HepG2 (cell line): ENCODE results near the gene MTHFD1L. TPM values are rescaled to one million over a fixed set of nuclear protein-coding genes. Genes with fewer than 3 reads are reported as not detected.

Source experiments
- ARNT ChIP-seq: fragments of 450-650 bp; IDR thresholded peaks from 2 replicates; pipeline ENCODE4 v1.6.1; 2017
- DRAP1 ChIP-seq: IDR thresholded peaks from 2 replicates; pipeline ENCODE4 v1.6.1; 2016; ENCODE audit warnings: missing genetic modification reagents, missing compliant biosample characterization
- EP300 ChIP-seq, 3 experiments: sonication (generic) in 1 of 3; formaldehyde crosslinking in 1 of 3; IDR thresholded peaks; 2 replicates each; pipeline versions ENCODE4 v1.5.1 to v1.6.1; 2011 to 2020; ENCODE audit warnings: low read depth in 2 of 3, low read length in 2 of 3, borderline replicate concordance in 1 of 3, improper control_type of control experiment in 1 of 3, mild to moderate bottlenecking in 1 of 3, missing genetic modification reagents in 1 of 3, moderate library complexity in 1 of 3
- FLYWCH1 ChIP-seq: sonication (generic); formaldehyde crosslinking; IDR thresholded peaks from 2 replicates; pipeline ENCODE4 v1.8.1; 2023; ENCODE audit warnings: mild to moderate bottlenecking, missing genetic modification reagents
- GATAD2A ChIP-seq: IDR thresholded peaks from 2 replicates; pipeline ENCODE4 v1.6.1; 2016
- HOXA5 ChIP-seq: sonication (generic); formaldehyde crosslinking; IDR thresholded peaks from 2 replicates; pipeline ENCODE4 v1.4.0; 2020; ENCODE audit warnings: missing genetic modification reagents
- MAFF ChIP-seq: IDR thresholded peaks from 2 replicates; pipeline ENCODE4 v1.6.1; 2011; ENCODE audit warnings: low read depth, low read length, improper control_type of control experiment
- MAFG ChIP-seq: sonication (generic); formaldehyde crosslinking; IDR thresholded peaks from 2 replicates; pipeline ENCODE4 v1.5.1; 2020; ENCODE audit warnings: mild to moderate bottlenecking, missing genetic modification reagents
- MED13 ChIP-seq: sonication (generic); formaldehyde crosslinking; IDR thresholded peaks from 2 replicates; pipeline ENCODE4 v1.5.0; 2020; ENCODE audit warnings: missing genetic modification reagents
- PBX2 ChIP-seq: IDR thresholded peaks from 2 replicates; pipeline ENCODE4 v1.6.1; 2016; ENCODE audit warnings: control low read depth
- PCBP1 ChIP-seq: fragments of 200-400 bp; formaldehyde crosslinking; IDR thresholded peaks from 2 replicates; pipeline ENCODE4 v1.6.1; 2017; ENCODE audit warnings: mild to moderate bottlenecking, low read depth, low read length, borderline replicate concordance
- POGK ChIP-seq: sonication (generic); formaldehyde crosslinking; conservative IDR thresholded peaks from 2 replicates; pipeline ENCODE4 v1.8.0; 2022; ENCODE audit warnings: mild to moderate bottlenecking, moderate library complexity, missing genetic modification reagents
- POLR2A ChIP-seq, 2 experiments: IDR thresholded peaks; 2 replicates each; pipeline ENCODE4 v1.6.1; 2011; ENCODE audit warnings: low read depth in 2 of 2, low read length in 2 of 2, mild to moderate bottlenecking in 1 of 2, moderate library complexity in 1 of 2; ENCODE audit not compliant: insufficient read depth in 1 of 2
- PTBP1 ChIP-seq: fragments of 200-400 bp; formaldehyde crosslinking; IDR thresholded peaks from 2 replicates; pipeline ENCODE4 v1.6.1; 2018; ENCODE audit warnings: low read length, low read depth; ENCODE audit not compliant: poor library complexity, severe bottlenecking
- RBM22 ChIP-seq: fragments of 200-400 bp; formaldehyde crosslinking; optimal IDR thresholded peaks from 2 replicates; pipeline ENCODE3; 2017; ENCODE audit warnings: mild to moderate bottlenecking, low read length, moderate library complexity
- TAF15 ChIP-seq: fragments of 200-400 bp; formaldehyde crosslinking; IDR thresholded peaks from one replicate; pipeline ENCODE4 v1.6.1; 2018; ENCODE audit warnings: mild to moderate bottlenecking, low read depth, low read length; ENCODE audit not compliant: poor library complexity, severe bottlenecking
- TEAD3 ChIP-seq: optimal IDR thresholded peaks from 2 replicates; pipeline ENCODE3; 2016; ENCODE audit warnings: borderline replicate concordance
- ZNF264 ChIP-seq: sonication (generic); formaldehyde crosslinking; IDR thresholded peaks from 2 replicates; pipeline ENCODE4 v1.4.0; 2020; ENCODE audit warnings: missing genetic modification reagents
- ZNF280D ChIP-seq: sonication (generic); formaldehyde crosslinking; IDR thresholded peaks from 2 replicates; pipeline ENCODE4 v1.5.1; 2020; ENCODE audit warnings: mild to moderate bottlenecking, missing genetic modification reagents
- ZNF326 ChIP-seq: sonication (generic); formaldehyde crosslinking; IDR thresholded peaks from 2 replicates; pipeline ENCODE4 v1.4.0; 2020; ENCODE audit warnings: missing genetic modification reagents, borderline replicate concordance
- ZNF607 ChIP-seq: sonication (generic); formaldehyde crosslinking; IDR thresholded peaks from 2 replicates; pipeline ENCODE4 v1.5.1; 2020; ENCODE audit warnings: missing genetic modification reagents, mild to moderate bottlenecking, borderline replicate concordance
- ZNF674 ChIP-seq: sonication (generic); formaldehyde crosslinking; IDR thresholded peaks from 2 replicates; pipeline ENCODE4 v1.5.0; 2020; ENCODE audit warnings: low read depth, mild to moderate bottlenecking, missing genetic modification reagents
- ZNF691 ChIP-seq: sonication (generic); formaldehyde crosslinking; IDR thresholded peaks from 2 replicates; pipeline ENCODE4 v1.4.0; 2020; ENCODE audit warnings: missing genetic modification reagents, low read depth, mild to moderate bottlenecking, borderline replicate concordance
- ZSCAN22 ChIP-seq: sonication (generic); formaldehyde crosslinking; IDR thresholded peaks from 2 replicates; pipeline ENCODE4 v1.4.0; 2020; ENCODE audit warnings: mild to moderate bottlenecking, missing genetic modification reagents
- polyA plus RNA-seq, 8 experiments: library from polyadenylated mRNA; depleted of rRNA in 3 of 8; stranded (reverse) in 7 of 8; unstranded in 1 of 8; fragments of >200 nt; fragmentation: Illumina TruSeq in 4 of 8; extraction: Trizol in 4 of 8; gene quantifications; 2 replicates each; pipeline versions ENCODE4 v1.2.1 to v1.2.3, GENCODE V29; 2011 to 2016; ENCODE audit warnings: low read depth in 4 of 8, missing spikeins in 1 of 8, mixed read lengths in 1 of 8; ENCODE audit not compliant: insufficient read depth in 1 of 8
- total RNA-seq, 5 experiments: library from RNA; depleted of rRNA; stranded (reverse); fragments of >200 nt; fragmentation: Illumina TruSeq; extraction: Trizol; gene quantifications; 2 replicates each; pipeline ENCODE4 v1.2.3, GENCODE V29; 2016; ENCODE audit warnings: low read depth in 1 of 5

The MTHFD1L gene
- total and polyA plus RNA-seq, 2 of the 13 experiments (the other 11 are each of a cell fraction or from before 2014, with no cell fraction given): 24.0 to 39.6 TPM

GRCh38 chr6:151069641-151070040, 204.1 kb downstream of the MTHFD1L start (continued):
- no peak for TF ChIP-seq EP300 (IDR thresholded peaks at IDR 0.05; ENCODE audit: low read depth in 2 of 2, low read length in 2 of 2)
- no peak for TF ChIP-seq EP300 (CRISPR knock-in tag; IDR thresholded peaks at IDR 0.05; ENCODE audit: borderline replicate concordance)
- TF ChIP-seq ZNF326: no peak
- TF ChIP-seq ZNF264 (CRISPR knock-in tag): no peak
- no peak for TF ChIP-seq PCBP1
- TF ChIP-seq FLYWCH1 (CRISPR knock-in tag): no peak
- TF ChIP-seq ZNF280D (CRISPR knock-in tag): no peak
- no peak for TF ChIP-seq ARNT
- no peak for TF ChIP-seq POGK (CRISPR knock-in tag)
- no peak for TF ChIP-seq TAF15
- TF ChIP-seq RBM22: no peak
- no peak for TF ChIP-seq ZNF691
- TF ChIP-seq ZSCAN22 (CRISPR knock-in tag): no peak
- TF ChIP-seq MAFG: no peak
- no peak for TF ChIP-seq MED13 (CRISPR knock-in tag)
- TF ChIP-seq POLR2A (IDR thresholded peaks at IDR 0.05; ENCODE audit: insufficient read depth in 1 of 2, low read depth in 2 of 2, low read length in 2 of 2): no peak
- TF ChIP-seq HOXA5 (CRISPR knock-in tag): no peak
- peak; percentile 42 for TF ChIP-seq TEAD3 (CRISPR knock-in tag)
- TF ChIP-seq PTBP1: no peak
- no peak for TF ChIP-seq PBX2
- TF ChIP-seq DRAP1 (CRISPR knock-in tag): no peak
- TF ChIP-seq GATAD2A (CRISPR knock-in tag): peak; percentile 71
- no peak for TF ChIP-seq MAFF
- TF ChIP-seq ZNF607 (CRISPR knock-in tag): no peak
- TF ChIP-seq ZNF674: no peak
